AG10803 (cell line): Measurements from ENCODE around the gene MAGEA8.
"Not testable (repeated sequence)": the region's sequence is repeated elsewhere in the genome, so short reads cannot be mapped to it uniquely, and the experiment has no call there.

ENCODE experiments used
- DNase-seq: peaks from one replicate; pipeline ENCODE4 v3.0.0; 2010; ENCODE audit warnings: low read depth
- H3K4me3 ChIP-seq: 2 replicates; pipeline ENCODE4 v1.5.1; 2011; ENCODE audit warnings: mild to moderate bottlenecking, low read length, control low read depth

Gene MAGEA8

DNA sequence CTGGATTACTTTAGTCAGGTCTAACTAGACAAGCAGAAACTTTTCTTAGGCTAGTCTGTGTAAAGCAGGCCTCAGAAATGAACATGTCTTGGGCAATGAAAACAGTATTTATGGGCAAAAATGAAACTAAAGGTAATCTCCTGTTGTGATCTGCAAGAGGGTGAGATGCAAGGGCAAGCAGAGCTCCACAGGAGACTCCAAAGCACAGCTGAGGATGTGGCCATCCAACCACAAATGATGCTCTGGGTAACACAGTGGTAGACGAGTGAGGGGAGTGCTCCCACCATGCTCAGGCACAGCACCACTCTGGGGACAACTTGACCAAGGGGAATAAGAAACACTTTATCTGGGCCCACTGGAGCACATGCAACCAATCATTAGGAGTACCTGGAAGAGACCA, 47.7 kb downstream of the MAGEA8 start:
- not testable (repeated sequence) for DNase-seq

DNA sequence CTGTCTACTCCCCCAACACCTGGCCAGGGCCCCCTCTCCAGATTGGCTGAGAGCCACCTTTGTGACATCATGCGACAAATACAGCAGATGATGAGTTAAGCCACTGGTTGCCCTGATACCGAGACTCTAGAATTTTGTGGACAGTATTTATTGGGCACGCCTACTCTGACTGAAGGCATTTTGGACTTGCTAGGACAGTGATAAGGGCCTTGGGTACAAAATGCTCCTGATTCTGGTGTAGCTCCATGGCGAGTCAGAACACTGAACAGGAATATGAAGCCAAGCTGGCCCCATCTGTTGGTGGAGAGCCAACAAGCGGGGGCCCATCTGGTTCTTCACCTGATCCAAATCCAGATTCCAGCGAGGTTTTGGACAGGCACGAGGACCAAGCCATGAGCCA, 48.4 kb downstream of the MAGEA8 start, which contains the start of gene HSFX4:
Gene HSFX4 (plus strand): TSS at position 174 of the 400 bp plus-strand sequence. CDS start 72 bp downstream, at position 246.
- not testable (repeated sequence) for H3K4me3 ChIP-seq, DNase-seq

More for the DNA sequence above, 47.7 kb downstream of the MAGEA8 start:
- H3K4me3 ChIP-seq: not testable (repeated sequence)

DNA sequence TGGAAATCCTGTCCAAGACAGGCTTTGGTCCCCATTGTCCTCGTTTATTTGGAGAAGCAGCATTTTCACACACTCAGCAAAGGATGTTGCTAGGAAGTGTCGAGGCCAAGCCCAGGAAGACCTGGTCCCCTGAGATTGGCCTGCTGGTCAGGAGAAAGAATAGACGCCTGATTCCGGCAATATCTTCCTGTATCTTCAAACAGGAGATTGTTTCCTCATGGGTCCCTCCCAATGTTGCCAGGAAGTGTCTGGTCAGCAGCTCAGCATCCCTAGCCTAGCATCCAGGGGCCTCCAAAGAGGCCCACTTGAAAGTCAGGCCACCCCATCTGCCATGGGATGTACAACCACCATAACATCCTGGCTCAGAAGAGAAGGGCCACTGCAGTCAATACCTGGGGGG, 50.4 kb downstream of the MAGEA8 start:
- not testable (repeated sequence) for DNase-seq, H3K4me3 ChIP-seq

DNA sequence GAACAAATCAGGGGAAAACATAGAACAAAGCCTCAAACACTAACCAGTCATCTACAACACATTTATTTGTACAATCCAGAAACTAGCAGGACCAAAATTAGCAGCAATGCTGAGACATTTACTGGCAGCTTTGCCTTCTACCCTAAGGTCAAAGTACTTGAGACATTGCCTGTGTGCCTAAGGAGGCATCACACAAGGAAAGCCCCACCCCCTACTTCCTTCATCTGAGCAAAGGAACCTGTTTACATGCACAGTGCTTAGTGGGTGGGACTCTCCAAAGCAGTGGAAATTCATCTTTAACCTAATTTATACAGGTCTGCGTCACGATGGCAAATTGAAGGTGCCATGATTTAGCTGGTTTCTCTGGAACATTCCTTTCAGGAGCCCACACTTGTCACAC, 51.2 kb downstream of the MAGEA8 start:
- DNase-seq, H3K4me3 ChIP-seq: not testable (repeated sequence)

DNA sequence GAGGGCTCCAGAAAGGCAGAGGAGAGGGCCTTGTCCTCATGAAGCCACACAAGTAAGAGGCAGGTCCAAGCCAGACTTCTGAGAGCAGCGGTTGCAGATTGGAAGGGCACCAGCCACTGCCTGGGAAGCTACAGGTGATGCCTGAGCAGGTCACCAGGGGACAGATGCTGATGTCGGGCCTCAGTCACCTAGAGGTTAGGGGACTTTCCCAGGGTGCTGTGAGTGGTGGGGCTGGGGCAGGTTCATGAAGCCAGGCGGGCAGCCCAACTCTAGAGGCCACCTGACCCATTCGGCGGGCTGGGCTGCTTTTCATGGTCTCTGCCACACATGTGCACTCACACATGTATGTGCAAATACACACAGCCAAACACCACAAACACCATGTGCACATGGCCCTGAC, 52.0 kb downstream of the MAGEA8 start:
- not testable (repeated sequence) for DNase-seq

DNA sequence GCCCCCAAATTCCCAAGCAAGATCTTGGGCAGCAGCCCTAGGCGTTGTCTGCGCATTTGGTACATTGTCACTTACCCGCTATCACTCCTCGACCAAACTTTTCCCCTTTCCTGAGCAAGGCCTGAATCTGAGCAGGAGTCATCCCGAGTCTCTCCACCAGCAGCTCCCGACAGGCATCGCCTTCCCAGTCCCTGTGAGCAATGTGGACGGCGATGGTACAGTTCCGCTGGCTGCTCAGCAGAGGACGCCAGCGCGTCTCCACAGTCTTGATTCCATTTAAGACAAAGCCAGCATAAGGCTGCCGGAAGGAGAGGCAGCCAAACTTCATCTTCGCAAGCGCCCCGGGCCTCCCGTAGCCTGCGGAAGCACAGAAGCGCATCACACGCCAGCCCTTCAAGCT, 52.6 kb downstream of the MAGEA8 start:
- H3K4me3 ChIP-seq, DNase-seq: not testable (repeated sequence)

More for the DNA sequence above, 52.0 kb downstream of the MAGEA8 start:
- H3K4me3 ChIP-seq: not testable (repeated sequence)
